NCI-H526 (cell line): ENCODE data around the gene CFAP65.

ENCODE experiments used
- DNase-seq, 2 experiments: peaks; one replicate each; lab custom pipeline; 2025; lab: John Stamatoyannopoulos, UW

The CFAP65 gene

DNA sequence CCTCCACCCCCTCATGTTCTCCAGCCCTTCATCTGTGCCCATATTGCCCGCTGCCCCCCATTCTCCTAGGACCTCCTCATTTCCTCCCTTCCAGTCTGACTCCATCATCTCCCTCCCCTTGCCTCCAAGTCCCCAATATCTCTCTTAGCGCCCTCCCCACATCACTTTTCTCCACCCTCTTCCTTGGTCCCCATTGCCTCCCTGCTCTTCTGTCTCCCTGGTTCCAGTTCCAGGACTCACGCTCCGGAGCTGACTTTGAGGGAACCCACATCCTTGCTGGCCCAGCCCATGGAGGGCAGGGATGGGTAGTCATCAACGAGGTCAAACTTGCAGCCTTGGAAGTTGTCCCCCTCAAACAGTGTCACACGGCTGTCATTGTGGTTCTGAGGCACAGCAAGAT, 50.7 kb downstream of the CFAP65 start:
- no peak for DNase-seq

DNA sequence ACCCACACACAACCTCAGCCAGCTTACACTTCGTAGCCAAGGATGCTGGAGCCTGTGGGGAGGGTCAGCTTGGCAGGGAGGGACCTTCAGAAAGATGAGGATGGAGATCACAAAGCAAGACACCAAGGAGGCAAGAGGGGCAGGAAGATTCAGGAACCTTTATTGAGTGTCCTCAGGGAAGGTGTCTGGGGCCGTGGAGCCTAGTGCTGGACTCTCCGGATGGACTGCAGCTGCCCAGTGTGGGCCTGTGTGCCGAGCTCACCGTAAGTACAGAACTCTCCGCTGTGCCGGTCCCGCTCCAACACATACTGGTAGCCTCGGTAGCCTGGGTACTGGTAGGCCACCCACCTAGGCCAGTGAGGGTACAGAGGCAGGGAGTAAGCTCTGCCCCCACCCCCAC, 51.3 kb downstream of the CFAP65 start:
- no peak for DNase-seq

DNA sequence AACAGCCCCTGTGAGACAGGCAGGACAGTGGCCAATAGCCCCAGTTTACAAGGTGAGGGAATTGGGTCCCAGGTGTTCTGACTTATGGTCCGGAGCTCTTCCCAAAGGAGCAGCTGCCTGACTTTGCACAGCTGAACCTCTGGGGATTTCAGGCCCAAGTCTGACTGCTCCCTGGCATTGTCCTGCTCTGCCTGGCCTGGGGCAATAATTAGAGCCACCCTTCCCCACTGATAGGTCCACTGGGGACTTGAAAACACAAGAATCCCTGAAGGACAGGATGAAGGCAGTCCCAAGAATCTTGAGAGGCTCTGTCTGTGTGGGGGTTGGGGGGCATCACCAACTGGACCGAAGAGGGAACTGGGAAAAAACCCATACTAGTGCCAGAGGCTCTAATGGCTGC, 52.7 kb downstream of the CFAP65 start:
- no peak for DNase-seq

DNA sequence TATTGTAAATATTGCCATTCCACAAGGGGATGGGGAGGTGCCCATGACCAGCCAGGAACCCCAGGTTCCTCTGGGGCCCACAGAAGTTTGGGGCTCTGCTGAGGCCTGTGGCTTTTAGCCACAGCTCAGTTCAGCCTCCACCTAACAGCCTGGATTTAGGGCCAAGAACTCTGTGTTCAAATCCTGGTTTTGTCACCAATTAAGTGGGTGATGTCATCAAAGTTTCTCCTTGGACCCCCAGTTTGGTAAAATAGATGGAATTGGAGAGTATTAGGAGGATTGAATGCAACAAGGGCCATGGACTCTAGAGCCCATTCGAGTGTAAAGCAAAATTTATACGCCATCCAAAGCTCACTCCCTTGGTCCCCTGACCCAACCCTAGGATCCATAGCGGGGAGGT, 53.2 kb downstream of the CFAP65 start:
- no peak for DNase-seq

DNA sequence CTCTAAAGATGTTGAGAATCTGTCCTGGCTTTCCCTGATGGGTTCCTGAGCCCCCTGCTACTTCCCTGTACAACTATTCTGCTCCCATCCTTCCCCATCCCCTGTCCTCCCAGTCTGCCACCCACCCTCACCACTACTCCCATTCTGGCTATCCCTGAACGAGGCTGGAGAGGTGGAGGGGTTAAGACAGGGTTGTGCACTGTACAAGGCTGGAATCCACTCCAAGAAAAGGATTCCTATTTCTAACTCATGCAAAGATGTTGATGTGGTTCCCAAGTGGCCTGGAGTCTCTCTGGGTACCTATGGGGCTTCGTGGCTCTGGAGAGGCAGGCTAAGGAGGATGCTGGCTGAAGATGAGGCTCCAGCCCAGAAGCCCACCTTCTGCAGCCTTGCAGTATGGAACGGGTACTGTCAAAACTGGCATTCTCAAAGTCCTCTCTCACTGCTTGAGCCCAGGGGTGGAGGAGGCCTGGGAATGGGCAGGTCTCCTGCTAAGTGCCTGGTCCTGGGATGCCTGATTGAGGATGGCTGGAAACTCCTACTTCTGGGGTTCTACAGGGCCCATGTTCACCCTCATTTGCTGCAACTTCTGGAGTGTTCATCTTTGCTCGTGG, 55.1 kb downstream of the CFAP65 start:
- DNase-seq = no peak

DNA sequence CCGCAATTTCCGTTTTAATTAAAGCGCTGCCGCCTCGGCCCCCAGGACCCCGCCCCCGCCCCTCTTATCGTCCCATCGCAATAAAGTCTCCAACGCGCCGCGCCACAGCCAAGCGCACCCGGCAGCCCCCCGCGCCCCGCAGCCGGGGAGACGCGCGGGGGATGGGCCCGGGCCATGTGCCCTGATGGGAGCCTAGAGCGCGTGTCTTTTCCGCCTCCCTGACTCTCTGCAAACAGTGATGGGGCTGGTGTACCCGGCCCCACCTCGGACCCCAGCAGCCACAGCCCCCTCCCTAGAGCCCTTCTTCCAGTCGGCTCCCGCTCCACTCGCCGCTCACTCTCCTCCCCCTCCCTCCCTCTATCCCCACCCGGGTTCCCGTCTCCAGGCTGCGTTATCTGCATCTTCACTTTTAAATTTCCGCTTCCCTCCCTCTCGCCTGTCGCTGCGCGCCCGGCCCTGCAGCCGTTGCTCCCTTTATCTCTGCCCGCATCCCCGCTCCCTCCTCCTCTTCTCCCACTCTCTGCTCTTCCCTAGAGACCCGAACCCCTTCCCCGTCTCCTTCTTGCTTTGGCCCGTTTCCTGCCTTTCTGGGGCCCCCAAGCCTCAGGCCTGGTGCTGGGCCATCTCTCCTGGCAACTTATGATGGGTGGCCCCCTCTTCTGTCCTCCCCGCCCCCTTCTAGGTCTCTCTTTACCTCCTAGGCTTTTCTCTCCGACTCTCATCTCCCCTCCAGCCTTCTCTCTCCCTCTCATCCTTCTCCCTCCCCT, 55.8 kb downstream of the CFAP65 start:
- peak; percentile 59 to 71 for DNase-seq

DNA sequence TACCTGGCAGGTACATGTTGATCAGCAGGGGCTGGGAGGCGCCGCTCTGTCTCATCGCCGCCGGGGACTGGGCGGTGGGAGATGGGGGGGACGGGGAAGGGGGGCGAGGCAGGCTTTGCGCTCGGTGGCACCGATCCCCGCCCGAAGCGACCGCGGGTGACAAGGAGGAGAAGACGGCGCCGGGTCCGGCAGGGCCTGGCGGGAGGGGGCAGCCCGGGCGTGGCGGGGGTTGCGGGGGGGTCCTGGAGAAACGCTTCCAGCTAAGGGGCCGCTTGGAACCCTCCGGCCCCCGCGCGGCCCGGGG, 56.3 kb downstream of the CFAP65 start, which contains the start of gene FEV:
TSS of gene FEV (minus strand) at position 164 of the 304 bp plus-strand sequence. CDS start at position 55, 109 bp downstream.
- DNase-seq = peak; percentile 63 to 79

DNA sequence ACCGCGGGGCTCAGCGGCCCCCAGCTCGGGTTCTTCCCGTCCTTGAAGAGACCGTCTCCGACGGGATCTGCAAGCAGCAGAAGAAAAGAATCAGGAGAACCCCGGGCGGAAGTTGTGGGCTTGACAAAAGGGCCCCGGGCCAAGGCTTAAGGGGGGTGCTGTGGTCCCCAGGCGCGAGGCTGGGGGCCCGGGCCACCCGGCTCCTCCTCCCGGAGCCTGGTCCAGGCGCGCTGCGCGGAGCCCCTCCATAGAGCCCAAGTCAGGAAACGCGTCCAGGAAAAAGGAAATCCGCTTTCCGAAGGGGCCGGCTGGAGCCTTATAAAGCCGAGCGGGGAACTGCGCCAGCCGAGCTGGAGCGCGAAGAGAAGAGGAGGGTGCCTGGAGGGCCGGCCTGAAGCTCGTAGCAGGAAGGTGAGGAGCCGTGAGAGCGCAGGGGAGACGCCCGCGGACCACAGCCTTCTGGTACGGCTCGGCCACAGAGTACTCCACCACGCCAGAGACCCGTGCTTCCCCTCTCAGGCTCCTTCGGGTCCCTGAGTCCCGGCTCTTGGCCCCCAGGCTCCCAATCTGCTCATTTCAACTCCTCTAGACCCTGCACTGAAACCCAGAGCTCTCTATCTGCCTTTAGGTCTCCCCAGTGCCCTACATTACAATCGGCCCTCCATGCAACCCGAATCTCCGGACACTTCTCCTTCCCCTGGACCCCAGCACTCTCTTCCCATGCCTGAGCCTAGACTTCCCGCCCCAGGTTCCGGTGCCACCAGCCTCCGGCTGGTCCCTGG, 56.9 kb downstream of the CFAP65 start:
- DNase-seq = peak; percentile 63 to 78

DNA sequence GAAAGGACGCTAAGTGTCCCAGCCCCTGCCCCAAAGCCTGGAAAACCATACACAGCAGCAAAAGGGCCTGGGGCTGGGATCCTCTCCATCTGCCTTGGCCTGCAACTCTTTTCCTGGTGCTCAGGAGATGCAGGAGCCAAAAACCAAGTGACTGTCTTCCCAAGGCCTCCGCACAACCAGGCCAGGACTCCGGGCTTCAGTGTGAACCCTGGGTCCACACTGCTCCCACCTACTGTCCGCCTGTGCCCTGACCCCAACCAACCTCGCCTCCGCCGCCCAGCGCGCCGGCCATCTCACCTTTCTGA, 57.4 kb downstream of the CFAP65 start:
- no peak for DNase-seq

DNA sequence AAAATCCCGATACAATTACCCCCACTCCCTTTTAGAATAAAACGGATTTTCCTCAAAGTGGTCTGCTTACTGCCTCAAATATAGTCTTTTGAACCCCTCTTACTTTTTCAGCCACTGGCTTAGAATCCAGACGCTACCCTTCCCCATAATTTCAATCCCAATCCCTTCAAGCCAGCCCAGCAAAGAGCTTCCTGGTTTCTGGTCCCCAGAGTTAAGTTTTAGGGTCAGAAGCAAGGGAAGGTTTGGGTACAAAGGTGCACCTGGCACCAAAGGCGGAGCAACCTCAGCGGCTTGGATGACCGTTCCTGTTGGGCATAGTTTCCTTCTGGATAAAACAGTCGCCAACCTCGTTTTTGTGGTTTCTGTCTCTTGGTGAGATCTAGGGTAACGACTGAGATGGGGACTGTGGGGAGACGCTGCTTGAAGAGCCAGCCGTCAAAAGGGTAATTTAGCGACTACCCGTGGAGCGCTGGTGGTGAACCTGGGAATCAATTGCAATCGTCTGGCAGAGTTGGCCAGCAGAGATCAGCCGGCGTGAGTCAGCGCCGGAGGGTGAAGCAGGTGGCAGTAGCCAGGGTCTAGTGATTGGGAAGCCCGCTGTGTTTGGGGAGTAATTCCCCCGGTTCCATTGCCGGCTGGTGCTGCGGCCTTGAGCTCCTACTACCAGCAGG, 57.9 kb downstream of the CFAP65 start:
- DNase-seq = peak in 1 of 2 experiments; percentile 29

DNA sequence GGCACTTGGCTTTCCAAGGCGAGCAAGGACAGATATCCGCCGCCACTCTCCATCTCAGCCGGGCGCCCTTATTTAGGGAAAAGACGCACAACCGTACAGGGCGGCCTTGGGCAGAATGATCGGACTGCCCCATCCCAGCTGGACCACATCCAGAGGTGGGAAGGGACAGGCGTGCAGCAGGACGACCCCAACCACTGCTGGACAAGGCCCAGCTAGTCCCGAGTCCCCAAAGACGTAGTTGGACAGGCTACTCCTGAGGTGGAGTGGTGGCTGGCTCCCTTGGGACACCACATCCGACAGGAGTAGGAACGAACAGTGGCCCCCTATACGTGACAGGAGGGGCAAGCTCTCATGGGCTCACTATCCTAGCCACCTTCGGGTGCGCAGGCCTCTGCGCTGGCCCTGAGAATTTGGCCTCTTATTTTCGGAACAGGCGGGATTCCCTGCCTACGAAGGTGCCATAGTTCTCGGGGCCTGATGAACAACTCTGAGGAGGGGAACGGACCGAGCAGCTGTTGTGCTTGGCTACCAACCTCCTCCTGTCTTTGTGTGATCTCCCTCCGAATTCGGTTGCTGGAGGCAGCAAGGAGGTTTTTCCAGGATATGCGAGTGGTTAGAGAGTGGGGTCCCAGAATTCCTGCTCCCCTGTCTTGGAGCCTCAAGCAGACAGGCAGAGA, 58.6 kb downstream of the CFAP65 start:
- no peak for DNase-seq

DNA sequence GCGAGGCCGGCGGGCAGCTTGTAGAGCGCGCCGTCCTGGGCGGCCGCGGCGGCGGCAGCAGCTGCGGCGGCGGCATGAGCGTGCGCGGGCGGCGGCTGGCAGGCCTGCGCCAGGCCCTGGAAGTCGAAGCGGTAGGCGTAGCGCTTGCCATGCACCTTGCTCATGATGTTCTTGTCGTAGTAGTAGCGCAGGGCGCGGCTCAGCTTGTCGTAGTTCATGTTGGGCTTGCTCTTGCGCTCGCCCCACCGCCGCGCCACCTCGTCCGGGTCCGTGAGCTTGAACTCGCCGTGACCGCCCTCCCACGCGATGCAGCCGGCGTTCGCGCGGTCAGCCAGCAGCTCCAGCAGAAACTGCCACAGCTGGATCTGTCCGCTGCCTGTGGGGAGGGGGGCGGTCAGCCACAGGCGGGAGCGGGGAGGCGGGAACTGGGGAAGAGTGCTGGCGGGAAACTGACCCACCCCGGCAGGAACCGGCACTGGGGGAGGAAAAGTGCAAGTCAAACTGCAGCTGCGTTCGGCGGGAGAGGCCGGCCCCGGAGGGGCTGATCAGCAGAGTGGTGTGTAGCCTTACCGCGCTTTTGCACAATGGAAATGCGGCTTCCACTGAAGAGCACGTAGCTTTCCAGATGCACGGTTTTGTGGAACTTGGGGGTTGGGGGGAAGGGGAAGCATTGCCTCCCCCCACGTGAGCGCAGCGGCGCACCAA, 59.3 kb downstream of the CFAP65 start:
- peak in 1 of 2 experiments; percentile 75 for DNase-seq

DNA sequence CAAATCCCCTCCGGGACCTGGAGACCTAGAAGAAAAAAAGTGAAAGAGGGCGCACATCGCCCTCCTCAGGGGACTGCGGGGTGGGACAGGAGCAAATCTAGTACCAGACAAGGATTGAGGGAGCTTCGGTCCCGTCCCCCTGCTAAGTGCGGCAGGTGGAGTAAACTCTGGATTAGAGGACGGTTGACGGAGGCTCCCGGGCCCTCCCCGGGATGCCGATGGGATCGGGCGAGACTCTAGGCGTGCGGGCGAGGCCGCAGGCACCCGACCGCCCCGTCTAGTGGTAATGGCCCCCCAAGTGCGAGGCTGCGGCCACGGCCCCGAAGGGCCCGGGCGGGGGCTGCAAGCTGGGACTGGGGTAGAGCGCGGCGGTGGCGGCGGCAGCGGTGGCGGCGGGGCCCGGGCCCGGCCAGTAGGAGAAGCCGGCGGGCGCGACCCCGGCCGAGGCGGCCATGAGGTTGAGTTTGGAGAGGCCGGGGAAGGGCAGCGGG, 59.9 kb downstream of the CFAP65 start:
- DNase-seq = peak in 1 of 2 experiments; percentile 44

DNA sequence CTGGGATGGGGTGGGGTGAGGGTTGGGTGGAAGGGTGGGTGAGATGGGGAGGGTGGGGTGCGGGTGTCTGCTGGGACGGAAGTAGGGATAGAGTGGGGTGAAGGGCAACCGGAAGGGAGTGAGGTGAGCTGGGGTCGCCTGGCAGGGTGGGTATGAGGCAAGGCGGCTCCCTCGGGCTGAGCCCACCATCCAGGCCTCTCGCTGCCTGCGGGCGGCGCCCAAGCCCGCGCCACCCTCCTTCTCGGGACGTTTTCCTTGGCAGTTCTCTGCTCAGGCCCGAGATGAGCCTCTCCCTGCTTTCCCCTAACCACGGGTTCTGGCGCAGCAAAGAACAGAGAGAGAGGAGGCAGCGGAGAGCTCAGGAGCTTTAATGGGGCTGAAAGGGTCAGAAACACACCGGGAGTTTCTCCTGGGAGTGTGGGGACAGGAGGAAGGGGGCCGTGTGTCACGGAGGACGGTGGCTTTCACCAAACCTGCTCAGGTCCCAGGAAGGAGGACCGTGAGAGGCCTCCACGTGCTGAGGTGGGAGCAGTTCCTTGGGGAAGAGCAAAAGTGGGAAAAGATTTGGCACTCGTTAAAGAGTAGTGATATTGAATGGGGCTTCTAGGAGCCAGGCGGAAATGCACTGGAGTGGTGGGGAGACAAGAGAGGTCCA, 60.5 kb downstream of the CFAP65 start:
- DNase-seq = peak in 1 of 2 experiments; percentile 60

DNA sequence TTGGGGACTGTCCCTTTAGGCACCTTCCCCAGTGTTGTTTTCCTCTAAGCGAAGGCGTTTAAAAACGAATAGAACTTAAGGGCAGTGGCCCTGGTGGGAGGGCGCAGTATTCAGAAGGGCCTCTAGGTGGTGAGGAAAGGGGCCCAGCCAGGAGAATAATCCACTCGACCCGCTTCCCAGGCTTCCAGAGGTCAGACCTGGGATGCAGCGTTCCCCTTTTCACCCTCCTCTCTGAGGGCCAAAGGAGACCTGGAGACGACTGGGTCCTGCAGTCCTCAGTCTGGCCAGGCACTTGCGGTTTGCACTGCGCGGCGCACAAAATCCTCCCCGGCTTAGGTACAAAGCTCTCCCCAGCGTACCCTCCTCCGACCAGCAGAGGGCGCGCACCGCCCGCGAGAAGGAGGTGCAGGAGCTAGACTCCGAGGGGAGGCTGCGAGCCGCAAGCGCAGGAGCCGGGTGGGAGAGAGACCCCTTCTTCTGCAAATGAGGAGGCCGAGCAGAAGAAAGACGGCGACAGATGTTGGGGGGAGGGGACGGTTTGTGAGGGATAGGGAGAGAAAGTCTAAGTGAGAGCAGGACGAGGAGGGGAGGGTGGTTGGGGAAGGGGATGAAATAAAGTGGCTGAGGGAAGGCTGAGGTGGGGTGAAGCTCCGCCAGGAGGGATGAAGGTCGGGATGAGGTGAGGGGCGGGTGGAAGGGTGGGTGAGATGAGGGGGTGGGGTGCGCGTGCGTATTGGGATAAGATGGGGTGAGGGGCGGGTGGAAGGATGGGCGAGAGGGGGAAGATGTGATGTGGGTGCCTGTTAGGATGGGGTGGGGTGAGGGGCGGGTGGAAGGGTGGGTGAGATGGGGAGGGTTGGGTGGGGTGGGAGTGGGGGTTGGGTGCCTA, 61.2 kb downstream of the CFAP65 start:
- peak; percentile 71 to 92 for DNase-seq

DNA sequence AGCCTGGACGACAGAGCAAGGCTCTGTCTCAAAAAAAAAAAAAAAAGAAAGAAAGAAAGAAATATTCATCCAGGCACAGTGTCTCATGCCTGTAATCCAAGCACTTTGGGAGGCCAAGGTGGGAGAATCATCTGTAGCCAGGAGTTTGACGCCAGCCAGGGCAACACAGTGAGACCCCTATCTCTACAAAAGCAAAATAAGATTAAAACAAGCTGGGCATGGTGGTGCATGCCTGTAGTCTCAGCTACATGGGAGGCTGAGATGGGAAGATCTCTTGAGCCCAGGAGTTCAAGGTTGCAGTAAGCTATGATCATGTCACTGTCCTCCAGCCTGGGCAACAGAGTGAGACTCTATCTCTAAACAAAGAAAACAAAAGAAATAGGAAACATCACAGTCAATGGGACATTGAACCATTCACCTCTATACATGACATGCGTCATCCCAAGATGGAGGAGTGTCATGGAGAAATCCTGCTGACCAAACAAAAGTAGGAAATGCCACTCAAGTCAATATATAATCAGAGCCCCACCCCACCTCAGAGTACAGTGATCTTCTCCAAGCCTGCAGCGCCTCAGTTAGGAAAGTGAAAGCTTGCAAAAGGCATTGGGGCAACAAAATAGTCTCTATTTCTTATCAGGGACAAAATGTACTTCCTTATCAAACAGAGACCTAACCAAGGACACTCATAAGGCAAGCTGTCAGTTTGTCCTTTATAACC, 66.1 kb downstream of the CFAP65 start:
- DNase-seq = no peak

DNA sequence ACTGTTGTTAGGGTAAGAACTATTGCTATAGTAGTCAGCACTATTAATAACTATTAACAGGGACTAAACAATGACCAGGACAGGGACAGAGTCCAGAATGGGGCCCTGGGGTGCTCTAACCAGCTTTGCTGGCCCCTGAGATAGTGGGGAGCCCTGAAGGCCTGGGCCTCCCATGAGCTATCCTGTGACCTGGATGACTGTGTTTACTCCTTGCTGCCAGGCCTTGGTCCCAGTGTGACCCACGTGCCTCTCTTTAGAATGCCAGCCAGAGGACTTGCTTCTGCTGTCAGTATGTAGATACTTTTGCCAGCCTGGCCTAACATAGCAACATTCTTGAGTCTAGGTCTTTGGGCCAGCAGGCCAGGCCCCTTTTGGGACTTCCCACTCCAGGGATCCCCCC, 70.4 kb downstream of the CFAP65 start:
- no peak for DNase-seq

DNA sequence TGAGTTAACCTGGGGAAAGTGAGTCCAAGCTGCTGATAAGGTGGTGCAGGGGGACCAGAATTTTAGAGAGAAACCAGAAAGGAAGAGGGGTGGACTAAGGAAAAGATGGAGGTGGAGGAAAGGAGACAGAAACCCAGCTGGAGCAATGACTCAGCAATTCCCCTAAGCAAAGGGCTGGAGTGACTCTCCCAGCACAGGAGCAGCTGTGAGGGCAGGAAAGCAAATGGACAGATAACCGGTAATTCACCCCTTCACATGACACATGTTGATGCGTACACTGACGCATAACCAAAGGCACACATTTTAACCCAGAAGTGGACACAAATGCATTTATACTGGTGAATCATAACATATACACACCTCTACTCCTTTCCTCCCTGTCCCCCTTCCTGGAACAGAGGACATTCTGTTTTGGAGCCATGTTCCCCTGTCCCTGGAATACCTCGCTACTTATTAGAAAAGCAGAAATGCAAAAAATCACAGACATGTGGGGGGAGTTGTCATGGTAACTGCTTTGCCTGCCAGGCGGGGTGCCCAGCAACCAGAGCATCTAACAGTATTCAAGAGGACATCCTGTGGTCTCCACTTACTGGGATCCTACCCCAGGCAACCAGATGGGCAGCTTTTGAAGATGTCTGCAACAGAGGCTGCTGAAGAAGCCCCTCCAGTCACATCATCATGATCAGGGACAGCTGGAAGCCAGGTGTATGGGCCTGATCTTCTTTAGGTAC, 77.1 kb downstream of the CFAP65 start:
- DNase-seq = peak in 1 of 2 experiments; percentile 30
